8988T (cell line): ENCODE data around the gene BCL2.

Experiments used
- DNase-seq: peaks from one replicate; pipeline ENCODE4 v3.0.0; 2011

The BCL2 gene

GRCh38 chr18:63177919-63178821 lies 141.4 kb downstream of the BCL2 start:
- DNase-seq: no peak

- DNase-seq: no peak
Measured at GRCh38 chr18:63177259-63177658, 142.3 kb downstream of the BCL2 start.

DNA sequence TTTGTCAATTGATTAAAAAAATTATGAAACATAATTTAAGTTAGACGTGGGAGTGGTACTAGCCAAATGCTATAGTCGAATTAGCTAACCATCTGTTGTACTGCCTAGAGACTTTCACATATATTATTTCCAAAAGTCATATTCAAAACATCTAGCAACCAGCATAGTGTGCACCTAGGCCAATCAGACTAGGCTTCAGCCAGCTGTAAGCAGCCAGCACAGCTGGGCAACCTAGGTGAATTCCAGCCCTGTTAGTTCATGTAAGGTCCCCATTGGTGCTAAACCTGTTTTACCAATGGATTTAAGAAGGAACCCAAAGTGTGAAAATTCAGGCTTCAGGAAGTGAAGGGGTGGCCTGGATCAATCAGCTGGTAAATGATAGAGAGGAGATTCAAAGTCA lies 144.3 kb downstream of the BCL2 start:
- DNase-seq: no peak

- no peak for DNase-seq
Measured at GRCh38 chr18:63173983-63174382, 145.6 kb downstream of the BCL2 start.

DNA sequence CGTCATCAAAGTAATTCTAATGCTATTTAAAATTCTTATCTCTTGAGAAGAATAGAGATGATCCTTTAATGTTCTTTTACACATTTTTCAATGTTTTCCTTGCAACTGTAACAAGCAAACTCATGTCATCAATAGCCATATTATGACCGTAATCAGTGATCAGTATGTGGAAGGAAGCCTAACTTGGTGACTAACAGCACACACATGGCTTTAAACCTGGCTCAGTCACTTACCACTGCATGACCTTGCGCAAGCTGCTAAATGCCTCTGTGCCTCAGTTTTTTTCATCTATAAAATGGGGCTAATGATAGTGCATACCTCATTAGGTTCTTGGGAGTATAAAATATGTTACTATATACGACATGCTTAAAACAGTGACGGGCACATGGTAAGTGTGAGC lies 149.7 kb downstream of the BCL2 start:
- DNase-seq: no peak

DNA sequence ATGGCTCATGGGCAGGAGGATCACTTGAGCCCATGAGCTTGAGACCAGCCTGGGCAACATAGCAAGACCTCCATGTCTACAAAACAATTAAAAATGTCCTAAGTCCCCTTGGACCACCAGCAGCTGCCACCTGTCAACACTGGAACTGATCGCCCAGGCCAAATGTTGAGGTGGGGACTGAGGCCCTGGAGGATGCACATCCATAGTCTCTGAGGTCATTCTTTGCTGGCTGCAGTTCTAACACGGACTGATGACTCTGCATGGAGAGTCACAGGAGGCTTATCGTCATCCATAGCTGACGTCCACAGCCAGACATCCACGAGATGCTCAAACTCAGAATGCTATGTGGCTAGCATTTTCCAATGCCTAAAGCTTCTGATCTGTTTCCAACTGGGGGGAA lies 151.3 kb downstream of the BCL2 start:
- DNase-seq: no peak

DNA sequence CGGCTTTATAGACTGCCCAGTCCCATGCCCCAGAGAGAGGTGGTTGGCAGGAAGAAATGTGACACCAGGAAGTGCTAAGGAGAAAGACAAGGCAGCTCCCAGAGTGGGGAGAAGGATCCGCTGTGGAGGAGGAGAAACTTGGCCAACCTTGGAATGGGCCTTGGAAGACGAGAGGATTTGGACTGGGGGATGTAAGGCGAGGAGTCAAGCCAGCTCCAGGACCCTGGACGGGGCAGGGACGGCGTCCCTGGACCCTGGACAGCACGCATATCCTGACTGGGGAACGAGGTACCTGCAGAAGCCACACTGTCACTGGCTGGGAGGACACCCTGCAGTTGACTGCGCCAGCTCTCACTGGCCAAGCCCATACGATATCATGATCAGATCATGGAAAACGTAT lies 153.4 kb downstream of the BCL2 start:
- DNase-seq: no peak

DNA sequence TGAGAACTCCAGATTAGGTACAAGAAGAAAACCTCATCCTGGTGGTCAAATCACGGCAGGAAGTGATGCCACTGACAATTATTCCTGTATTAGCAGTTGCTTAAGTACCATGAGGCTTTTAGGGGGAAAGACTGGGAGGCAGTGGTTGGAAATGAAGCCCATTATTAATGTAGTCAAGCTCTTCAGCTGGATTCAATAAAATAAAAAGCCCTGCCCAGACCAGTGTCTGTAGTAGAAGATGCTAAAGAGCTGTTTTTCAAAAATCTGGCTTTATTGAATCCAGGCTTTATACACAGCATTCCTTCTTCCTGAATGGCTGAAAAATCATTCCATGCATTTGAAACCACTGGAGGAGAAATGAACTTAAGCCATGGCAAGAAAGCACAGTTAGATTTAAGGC lies 155.2 kb downstream of the BCL2 start:
- DNase-seq: no peak

GRCh38 chr18:63162271-63163014 lies 157.1 kb downstream of the BCL2 start:
- no peak for DNase-seq

GRCh38 chr18:63161761-63162195 lies 157.8 kb downstream of the BCL2 start:
- no peak for DNase-seq

- no peak for DNase-seq
Measured at GRCh38 chr18:63161032-63161760, 158.4 kb downstream of the BCL2 start.

DNA sequence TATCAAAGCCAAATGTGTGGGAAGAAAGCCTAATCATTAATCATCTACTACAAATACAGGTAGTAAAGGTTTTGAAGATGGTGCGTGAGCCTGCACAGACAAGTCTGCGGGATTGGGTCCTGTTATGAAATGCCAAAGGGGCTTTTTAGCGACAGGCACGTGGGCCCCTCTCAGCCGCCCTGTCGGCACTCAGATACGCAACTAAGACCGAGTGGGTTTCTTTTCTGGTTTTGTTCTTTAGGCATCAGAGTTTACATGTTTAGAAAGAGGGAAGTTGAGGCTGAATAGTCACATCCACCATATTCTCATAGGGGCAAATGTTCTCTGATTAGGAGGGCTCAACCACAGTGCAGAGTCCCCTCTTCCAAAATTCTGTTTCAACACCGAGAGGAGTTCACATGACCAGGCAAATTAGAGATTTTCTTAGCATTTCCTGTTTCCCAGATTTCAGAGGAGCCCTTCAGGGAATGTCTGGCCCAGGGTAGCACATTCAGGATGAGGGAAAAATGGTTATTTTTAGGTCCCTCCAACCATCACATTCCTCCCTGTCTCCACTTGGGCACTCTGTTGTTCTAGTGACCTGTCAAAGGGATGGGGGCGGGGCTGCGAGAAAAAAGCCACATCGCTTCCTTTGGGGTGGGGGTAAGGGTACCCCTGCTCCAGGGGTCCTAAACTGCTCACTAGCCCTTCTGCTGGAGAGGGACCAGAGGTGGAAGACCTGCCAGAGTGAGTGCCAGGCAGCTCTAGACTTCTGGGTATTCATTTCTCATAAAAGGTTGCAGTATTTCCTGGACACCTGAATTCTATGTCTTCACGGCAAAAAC lies 159.2 kb downstream of the BCL2 start:
- no peak for DNase-seq

- no peak for DNase-seq
Measured at GRCh38 chr18:63159590-63159989, 160.0 kb downstream of the BCL2 start.

GRCh38 chr18:63158676-63159291 lies 160.8 kb downstream of the BCL2 start:
- DNase-seq: no peak

- no peak for DNase-seq
Measured at GRCh38 chr18:63158012-63158631, 161.4 kb downstream of the BCL2 start.

- no peak for DNase-seq
Measured at GRCh38 chr18:63157293-63158011, 162.1 kb downstream of the BCL2 start.

GRCh38 chr18:63155910-63156773 lies 163.4 kb downstream of the BCL2 start:
- no peak for DNase-seq

- no peak for DNase-seq
Measured at GRCh38 chr18:63155169-63155852, 164.3 kb downstream of the BCL2 start.
